GM18907 (cell line): ENCODE measurements around the gene EIF2S1.
A peak's percentile ranks its signal among the peaks of the same experiment; 100 is the strongest.
"Not testable (repeated sequence)": the region's sequence is repeated elsewhere in the genome, so short reads cannot be mapped to it uniquely, and the experiment has no call there.

Source experiments
- ATAC-seq: cut with Tn5 transposase; IDR thresholded peaks from one replicate; pipeline ENCODE4 v1.9.1; 2021; ENCODE audit warnings: mild to moderate bottlenecking, moderate library complexity; ENCODE audit not compliant: unreplicated experiment

EIF2S1 gene

GRCh38 chr14:67410313-67410712 lies 50.2 kb downstream of the EIF2S1 start:
- ATAC-seq, result no peak

GRCh38 chr14:67411370-67411769 lies 51.2 kb downstream of the EIF2S1 start:
- ATAC-seq, result no peak

DNA sequence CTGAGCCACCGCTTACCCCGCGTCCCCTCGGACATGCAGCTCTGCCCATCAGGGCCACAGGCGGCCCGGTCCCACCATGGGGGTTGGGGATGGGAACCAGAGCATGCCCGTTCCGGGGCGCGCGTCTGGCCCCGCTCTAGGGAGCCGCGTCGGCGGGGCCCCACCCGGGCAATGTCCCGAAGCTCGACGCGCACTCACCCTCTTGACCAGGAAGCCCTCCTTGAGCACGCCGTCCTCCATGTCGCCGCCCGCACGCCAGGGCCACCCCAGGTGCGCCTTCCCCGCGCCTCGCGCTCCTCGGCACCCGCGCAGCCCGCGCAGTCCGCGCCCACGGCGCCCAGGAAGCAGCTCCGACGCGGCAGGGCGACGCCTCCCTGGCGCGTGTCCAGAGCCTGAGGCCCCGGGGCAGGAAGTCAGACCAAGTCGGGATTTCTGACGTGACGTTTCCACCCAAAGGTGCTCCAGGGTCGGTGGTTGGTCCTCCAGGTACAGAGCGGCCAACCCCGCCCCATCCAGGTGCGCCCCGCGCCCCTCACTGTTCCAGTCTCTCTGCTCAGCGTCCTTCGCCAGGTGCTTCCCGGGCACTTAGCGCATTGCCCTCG lies 51.8 kb downstream of the EIF2S1 start, which contains the start of gene PLEK2:
PLEK2 (minus strand) TSS at position 346 of the 602 bp plus-strand sequence; CDS start at position 240, 106 bp downstream.
- ATAC-seq, result no peak

- ATAC-seq, result no peak
Measured at GRCh38 chr14:67413806-67414769, 54.0 kb downstream of the EIF2S1 start.

DNA sequence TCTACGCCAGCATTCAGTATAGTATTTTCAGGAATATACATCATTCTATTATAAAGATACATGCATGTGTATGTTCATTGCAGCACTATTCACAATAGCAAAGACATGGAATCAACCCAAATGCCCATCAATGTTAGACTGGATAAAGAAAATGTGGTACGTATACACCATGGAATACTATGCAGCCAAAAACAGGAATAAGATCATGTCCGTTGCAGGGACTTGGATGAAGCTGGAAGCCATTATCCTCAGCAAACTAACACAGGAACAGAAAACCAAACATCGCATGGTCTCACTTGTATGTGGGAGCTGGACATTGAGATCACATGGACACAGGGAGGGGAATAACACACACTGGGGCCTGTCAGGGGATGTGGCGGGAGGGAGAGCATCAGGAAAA lies 55.5 kb downstream of the EIF2S1 start:
- ATAC-seq, result not testable (repeated sequence)

GRCh38 chr14:67416085-67416484 lies 56.0 kb downstream of the EIF2S1 start:
- no peak for ATAC-seq

DNA sequence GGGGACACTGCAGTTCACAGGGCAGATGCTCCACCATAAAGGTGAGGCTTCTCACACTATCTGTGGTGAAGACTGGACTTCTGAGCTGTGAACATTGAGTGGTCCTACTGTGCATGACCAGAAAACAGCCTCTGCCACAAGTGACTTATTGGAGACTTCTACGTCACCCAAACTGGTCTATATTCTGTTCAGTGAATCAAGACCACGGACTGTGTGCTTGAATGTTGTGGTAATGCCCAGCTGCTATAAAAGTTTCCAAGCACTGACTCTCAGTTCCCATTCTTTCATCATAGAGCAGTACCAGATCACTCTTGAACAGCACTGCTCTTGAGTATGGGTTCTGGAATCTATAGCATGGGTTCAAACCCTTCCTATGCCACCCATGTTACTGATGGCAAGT lies 56.7 kb downstream of the EIF2S1 start:
- no peak for ATAC-seq

GRCh38 chr14:67417633-67418032 lies 57.5 kb downstream of the EIF2S1 start:
- ATAC-seq, result no peak

DNA sequence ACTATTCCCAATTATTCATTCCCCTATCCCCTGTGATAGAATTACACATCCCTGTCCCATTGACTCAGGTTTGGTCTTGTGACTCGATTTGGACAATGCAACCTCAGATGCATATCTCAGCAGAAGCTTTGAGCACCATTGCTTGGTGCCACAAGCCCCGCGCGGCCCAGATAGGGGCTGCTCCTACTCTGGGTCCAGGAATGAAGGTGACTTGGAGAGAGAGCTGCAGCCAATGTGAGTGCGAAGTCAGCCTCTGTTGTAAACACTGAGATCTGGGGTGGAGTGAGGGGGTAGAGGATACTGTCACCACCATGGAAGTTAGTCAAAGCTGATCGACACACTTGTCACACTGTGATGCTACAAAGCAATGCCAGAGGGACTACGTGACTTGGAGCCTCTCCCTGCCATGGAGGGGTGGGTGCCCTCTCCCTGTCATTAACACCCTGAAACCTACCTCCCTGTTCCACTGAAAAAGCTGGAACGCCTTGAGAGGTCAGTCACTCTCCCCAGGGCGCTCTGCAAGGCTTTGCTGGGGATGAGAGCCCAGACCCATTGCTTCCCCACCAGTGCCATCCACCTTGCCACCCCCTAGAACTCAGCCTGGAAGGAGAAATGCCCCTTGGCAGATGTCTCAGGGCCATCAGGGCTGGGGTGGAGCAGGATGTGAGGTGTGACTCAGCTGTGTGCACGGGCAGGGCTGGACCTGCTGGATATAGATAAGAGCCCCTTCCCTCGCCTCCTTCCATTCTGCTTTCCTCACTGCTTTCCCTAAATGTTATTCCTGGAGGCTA lies 58.5 kb downstream of the EIF2S1 start:
- ATAC-seq, result no peak

GRCh38 chr14:67420102-67420739 lies 60.1 kb downstream of the EIF2S1 start:
- no peak for ATAC-seq

- no peak for ATAC-seq
Measured at GRCh38 chr14:67421356-67422224, 61.5 kb downstream of the EIF2S1 start.

DNA sequence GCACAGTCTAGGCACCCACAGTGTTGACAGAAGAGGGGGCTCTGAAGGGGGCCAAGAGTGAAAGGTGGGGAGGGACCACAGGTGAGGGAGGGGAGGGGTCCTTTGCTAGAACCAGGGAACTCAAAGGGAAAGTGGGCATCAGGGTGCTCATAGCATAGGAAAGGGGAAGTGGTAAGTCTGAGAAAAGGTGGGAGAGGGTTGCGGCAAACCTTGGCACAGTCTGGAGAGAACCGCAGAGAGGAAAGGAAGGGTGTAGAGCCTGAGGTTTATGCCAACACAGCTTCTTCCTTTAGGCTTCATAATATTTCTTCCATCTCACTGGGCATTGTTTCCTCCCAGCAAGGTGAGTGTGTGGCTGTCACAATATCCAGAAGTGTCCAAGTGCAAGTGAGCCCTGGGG lies 63.3 kb downstream of the EIF2S1 start:
- no peak for ATAC-seq

GRCh38 chr14:67424539-67424938 lies 64.4 kb downstream of the EIF2S1 start:
- ATAC-seq, result no peak

- ATAC-seq, result no peak
Measured at GRCh38 chr14:67425608-67426007, 65.5 kb downstream of the EIF2S1 start.

GRCh38 chr14:67426161-67426560 lies 66.0 kb downstream of the EIF2S1 start:
- ATAC-seq, result no peak

DNA sequence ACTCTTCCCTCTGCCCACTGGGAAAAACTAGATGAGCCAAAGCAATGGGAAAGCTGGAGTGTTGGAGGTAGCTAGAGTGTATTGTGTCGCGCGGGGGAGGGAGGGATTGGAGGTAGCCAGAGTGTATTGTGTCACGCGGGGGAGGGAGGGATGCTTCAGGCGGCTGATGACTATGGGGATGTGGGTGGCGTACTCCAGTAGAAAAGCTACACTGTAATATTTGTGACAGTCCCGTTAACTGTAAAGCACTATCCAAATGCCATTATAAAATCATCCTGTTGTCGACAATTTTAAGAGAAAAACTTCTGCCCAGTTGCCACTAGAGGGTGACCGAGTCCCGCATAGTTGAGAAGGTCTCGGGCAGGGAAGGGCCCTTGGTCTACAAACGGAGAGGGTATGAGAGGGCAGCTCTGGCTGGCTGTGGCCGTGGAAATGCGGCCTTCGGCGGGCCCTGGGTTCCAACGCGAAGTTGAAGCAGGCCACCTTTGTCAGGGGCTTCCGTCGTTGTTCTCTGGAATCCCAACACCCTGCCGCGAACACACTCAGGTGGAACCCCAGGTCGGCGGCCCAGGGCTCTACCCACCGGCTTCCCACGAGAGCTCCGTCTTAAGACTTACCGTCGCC lies 67.0 kb downstream of the EIF2S1 start:
- ATAC-seq, result peak; percentile 60

DNA sequence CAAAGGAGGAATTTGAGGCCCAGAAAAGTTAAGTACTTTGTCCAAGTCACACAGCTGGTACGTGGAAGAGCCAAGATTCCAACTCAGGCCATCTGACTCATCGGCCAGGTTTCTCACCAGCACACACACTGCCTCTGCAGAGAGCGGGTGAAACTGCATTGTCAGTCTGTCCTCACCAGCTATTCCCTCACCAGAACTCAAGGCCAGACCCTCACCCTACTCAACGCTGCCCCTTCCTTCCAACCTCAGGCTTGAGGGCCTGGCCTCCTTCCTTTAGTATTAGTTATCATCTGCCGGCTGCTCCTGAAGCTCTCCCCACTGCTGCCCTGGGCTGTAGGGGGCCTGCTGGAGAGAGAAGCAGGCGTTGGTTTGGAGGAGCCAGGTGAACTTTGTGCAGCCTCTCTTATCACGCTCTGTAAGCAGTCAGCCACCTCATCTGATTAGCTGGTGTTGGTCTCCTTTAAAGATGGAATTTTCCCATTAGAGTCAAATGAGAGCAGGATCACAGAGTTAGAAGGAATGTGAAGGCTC lies 68.4 kb downstream of the EIF2S1 start:
- ATAC-seq, result no peak

- no peak for ATAC-seq
Measured at GRCh38 chr14:67429510-67430205, 69.5 kb downstream of the EIF2S1 start.
